ENCODE results near the gene LMTK3.

DNA sequence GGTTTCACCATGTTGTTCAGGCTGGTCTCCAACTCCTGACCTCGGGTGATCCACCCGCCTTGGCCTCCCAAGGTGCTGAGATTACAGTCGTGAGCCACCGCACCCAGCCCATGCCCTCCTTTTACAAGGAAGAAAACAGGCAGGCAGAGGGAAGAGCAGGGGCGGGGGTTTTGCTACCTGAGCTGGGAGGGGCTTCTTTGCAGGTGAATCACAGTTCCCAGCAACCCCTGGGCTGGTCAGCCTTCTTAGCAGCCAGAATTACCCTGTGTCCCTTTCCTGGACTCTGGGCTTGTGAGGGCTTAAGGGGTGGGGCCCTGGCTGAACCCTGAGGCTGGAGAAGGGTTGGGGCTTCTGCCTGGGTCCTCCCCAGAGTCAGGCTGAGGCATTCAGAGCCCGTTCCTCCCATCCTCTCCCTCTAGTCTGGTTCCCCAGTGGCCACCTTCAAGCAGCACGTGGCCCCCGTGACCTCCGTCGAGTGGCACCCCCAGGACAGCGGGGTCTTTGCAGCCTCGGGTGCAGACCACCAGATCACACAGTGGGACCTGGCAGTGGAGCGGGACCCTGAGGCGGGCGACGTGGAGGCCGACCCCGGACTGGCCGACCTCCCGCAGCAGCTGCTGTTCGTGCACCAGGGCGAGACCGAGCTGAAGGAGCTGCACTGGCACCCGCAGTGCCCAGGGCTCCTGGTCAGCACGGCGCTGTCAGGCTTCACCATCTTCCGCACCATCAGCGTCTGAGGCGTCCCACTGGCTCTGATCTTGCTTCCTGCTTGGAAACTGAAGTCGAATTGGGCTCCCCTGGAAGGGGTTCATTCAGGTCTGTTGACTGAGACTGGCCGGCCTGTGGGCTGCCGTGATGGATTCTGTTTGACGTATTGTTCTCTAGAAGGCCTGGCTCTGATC, 59.1 kb downstream of the LMTK3 start:
- TF ChIP-seq, protein P1, sequence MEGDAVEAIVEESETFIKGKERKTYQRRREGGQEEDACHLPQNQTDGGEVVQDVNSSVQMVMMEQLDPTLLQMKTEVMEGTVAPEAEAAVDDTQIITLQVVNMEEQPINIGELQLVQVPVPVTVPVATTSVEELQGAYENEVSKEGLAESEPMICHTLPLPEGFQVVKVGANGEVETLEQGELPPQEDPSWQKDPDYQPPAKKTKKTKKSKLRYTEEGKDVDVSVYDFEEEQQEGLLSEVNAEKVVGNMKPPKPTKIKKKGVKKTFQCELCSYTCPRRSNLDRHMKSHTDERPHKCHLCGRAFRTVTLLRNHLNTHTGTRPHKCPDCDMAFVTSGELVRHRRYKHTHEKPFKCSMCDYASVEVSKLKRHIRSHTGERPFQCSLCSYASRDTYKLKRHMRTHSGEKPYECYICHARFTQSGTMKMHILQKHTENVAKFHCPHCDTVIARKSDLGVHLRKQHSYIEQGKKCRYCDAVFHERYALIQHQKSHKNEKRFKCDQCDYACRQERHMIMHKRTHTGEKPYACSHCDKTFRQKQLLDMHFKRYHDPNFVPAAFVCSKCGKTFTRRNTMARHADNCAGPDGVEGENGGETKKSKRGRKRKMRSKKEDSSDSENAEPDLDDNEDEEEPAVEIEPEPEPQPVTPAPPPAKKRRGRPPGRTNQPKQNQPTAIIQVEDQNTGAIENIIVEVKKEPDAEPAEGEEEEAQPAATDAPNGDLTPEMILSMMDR (IDR thresholded peaks at IDR 0.05), result no peak
- TF ChIP-seq POLR2A (IDR thresholded peaks at IDR 0.05), result no peak
- TF ChIP-seq EP300 (IDR thresholded peaks at IDR 0.05), result no peak

All from tibial nerve (tissue), 4 donors.